ENCODE results near the gene DISC1.

DNA sequence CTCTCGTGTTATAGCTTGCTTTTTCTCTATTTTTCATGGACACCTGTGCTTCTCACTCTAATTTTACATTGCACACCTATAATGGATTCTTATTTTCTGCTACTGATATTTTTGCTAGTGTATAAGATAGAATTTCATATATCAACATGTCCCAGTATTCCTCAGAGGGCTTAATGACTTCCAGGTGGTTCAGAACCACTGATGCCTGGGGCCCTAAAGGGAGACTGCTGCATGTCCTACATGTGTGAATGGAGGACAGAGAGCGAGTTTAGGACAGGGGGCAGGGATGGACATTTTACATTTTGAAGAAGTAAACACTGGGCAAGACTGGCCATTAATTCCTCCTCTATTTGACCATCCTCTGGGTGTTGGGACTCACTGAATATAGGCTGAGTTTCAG lies 100.6 kb downstream of the DISC1 start:
- TF ChIP-seq, protein P1, sequence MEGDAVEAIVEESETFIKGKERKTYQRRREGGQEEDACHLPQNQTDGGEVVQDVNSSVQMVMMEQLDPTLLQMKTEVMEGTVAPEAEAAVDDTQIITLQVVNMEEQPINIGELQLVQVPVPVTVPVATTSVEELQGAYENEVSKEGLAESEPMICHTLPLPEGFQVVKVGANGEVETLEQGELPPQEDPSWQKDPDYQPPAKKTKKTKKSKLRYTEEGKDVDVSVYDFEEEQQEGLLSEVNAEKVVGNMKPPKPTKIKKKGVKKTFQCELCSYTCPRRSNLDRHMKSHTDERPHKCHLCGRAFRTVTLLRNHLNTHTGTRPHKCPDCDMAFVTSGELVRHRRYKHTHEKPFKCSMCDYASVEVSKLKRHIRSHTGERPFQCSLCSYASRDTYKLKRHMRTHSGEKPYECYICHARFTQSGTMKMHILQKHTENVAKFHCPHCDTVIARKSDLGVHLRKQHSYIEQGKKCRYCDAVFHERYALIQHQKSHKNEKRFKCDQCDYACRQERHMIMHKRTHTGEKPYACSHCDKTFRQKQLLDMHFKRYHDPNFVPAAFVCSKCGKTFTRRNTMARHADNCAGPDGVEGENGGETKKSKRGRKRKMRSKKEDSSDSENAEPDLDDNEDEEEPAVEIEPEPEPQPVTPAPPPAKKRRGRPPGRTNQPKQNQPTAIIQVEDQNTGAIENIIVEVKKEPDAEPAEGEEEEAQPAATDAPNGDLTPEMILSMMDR (IDR thresholded peaks at IDR 0.05; ENCODE audit: low read length) = no peak
- no peak for TF ChIP-seq EZH2 (IDR thresholded peaks at IDR 0.05; ENCODE audit: borderline replicate concordance, low read length)

Data from OCI-LY1 (cell line).